GM12865 (cell line): ENCODE measurements around the gene REL.
A peak's percentile ranks its signal among the peaks of the same experiment; 100 is the strongest.
"Not testable (repeated sequence)": the region's sequence is repeated elsewhere in the genome, so short reads cannot be mapped to it uniquely, and the experiment has no call there.

Experiments
- DNase-seq: peaks from one replicate; pipeline ENCODE4 v3.0.0; 2010; ENCODE audit warnings: low read depth
- H3K4me3 ChIP-seq: 2 replicates; pipeline ENCODE4 v1.5.1; 2011; ENCODE audit warnings: mild to moderate bottlenecking, low read depth, low read length, control low read depth
- TF ChIP-seq, protein P1 (sequence below): IDR thresholded peaks from 2 replicates; pipeline ENCODE4 v1.5.1; 2011; ENCODE audit warnings: low read length, control low read depth, low read depth, inconsistent platforms; ENCODE audit not compliant: insufficient read depth; ENCODE audit errors: missing control alignments

Gene REL

DNA sequence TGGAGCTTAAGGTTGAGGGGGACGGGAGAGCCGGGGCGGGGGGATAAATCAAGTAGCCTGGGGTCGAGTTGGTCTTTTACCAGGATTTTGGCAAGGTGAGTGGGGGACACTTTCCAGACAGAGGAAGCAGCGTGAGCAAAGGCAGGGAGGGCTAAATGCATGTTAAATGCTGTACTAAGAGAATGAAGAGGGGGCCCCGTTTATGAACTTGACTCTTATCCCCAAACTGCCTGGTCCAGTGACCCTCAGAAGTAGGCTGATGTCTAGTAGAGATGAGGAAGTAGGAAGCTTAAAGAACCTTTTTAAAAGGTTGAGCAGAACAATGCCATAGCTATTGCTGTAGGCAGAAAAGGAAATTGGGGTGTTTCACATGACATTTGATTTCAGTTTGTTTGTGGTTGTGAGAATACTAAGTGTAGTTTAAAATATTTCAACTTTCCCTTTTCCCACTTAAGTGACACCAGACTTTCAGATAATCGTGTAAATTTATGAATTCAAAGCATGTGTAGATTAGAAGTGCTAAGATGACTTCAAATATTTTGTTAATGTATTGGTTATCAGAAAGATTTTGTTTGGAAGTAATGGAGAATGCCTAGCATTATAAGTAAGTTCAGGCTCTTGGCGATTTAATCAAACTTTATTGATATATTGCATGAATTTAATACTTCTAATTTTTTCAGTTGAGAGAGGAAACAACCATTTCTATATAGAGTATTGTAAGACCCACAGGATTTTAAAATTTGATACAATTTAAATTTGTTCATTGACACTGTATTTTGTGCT, 1.8 kb downstream of the REL start:
- TF ChIP-seq, protein P1, sequence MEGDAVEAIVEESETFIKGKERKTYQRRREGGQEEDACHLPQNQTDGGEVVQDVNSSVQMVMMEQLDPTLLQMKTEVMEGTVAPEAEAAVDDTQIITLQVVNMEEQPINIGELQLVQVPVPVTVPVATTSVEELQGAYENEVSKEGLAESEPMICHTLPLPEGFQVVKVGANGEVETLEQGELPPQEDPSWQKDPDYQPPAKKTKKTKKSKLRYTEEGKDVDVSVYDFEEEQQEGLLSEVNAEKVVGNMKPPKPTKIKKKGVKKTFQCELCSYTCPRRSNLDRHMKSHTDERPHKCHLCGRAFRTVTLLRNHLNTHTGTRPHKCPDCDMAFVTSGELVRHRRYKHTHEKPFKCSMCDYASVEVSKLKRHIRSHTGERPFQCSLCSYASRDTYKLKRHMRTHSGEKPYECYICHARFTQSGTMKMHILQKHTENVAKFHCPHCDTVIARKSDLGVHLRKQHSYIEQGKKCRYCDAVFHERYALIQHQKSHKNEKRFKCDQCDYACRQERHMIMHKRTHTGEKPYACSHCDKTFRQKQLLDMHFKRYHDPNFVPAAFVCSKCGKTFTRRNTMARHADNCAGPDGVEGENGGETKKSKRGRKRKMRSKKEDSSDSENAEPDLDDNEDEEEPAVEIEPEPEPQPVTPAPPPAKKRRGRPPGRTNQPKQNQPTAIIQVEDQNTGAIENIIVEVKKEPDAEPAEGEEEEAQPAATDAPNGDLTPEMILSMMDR, result no peak
- peak overlapping the region; percentile 87 for H3K4me3 ChIP-seq
- peak; percentile 78 for DNase-seq

- TF ChIP-seq, protein P1, result no peak
- peak overlapping the region; percentile 87 for H3K4me3 ChIP-seq
These were observed 2.5 kb downstream of the REL start for GRCh38 chr2:60883896-60884295.

GRCh38 chr2:60884800-60885199, 3.4 kb downstream of the REL start:
- DNase-seq, result no peak
- H3K4me3 ChIP-seq, result peak overlapping the region; percentile 87
- TF ChIP-seq, protein P1, result no peak

More at GRCh38 chr2:60883896-60884295, 2.5 kb downstream of the REL start:
- no peak for DNase-seq

DNA sequence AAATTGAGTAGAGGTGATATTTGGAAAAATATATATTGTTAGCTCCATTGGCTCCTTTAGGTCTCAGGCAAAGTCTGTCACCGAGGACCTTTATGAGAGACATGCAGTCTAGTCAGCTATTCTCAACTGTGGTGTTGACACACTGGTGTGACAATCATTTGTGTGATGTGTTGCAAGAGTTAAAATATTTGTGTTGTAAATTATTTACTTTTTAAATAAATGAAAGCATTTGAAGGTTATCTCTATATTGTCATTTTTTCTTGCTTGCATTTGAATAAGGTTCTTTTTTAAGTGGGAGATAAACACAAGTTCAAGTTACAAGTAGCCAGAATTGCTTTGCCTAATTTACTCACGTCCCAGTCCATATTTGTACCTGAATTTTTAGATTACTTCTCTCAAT, 4.3 kb downstream of the REL start:
- H3K4me3 ChIP-seq, result peak overlapping the region; percentile 87
- TF ChIP-seq, protein P1, result no peak
- no peak for DNase-seq

DNA sequence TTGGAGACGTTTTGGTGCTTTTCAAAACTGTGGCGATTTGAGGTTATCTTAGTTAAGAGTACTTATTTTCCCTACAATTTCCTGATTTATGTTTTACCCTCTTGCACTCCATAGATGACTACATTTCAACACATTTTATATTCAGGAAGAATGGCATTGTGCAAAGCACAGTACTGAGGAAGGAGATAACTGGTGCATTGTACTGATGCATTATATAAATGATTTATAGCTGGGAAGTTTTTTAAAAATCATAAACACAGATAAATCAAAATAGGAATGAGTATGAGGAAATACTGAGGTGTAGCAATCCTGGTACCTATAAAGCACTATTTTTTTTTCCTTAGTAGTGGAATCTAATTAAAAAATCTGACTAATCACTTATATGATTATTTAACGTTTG, 5.6 kb downstream of the REL start:
- TF ChIP-seq, protein P1, result no peak
- H3K4me3 ChIP-seq, result peak overlapping the region; percentile 87
- no peak for DNase-seq

GRCh38 chr2:60888853-60889252, 7.5 kb downstream of the REL start:
- H3K4me3 ChIP-seq, result no peak overlapping the region
- TF ChIP-seq, protein P1, result no peak

DNA sequence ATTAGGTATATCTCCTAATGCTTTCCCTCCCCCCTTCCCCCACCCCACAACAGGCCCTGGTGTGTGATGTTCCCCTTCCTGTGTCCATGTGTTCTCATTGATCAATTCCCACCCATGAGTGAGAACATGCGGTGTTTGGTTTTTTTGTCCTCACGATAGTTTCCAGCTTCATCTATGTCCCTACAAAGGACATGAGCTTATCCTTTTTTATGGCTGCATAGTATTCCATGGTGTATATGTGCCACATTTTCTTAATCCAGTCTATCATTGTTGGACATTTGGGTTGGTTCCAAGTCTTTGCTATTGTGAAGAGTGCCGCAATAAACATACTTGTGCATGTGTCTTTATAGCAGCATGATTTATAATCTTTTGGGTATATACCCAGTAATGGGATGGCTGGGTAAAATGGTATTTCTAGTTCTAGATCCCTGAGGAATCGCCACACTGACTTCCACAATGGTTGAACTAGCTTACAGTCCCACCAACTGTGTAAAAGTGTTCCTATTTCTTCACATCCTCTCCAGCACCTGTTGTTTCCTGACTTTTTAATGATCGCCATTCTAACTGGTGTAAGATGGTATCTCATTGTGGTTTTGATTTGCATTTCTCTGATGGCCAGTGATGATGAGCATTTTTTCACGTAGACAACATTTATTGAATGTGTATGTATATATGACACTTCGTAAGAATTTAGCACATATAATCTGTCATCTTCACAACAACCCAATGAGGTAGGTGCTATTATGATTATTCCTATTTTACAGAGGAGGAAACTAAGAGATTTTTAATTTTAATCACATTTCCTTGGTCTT, 8.4 kb downstream of the REL start:
- not testable (repeated sequence) for H3K4me3 ChIP-seq, DNase-seq

More at GRCh38 chr2:60888853-60889252, 7.5 kb downstream of the REL start:
- no peak for DNase-seq
